ENCODE data around the gene IQSEC3. TPM values are rescaled to one million over a fixed set of nuclear protein-coding genes. Genes with fewer than 3 reads are reported as not detected.

The IQSEC3 gene
- total RNA-seq, 1 experiment from 2014 or later = not detected

DNA sequence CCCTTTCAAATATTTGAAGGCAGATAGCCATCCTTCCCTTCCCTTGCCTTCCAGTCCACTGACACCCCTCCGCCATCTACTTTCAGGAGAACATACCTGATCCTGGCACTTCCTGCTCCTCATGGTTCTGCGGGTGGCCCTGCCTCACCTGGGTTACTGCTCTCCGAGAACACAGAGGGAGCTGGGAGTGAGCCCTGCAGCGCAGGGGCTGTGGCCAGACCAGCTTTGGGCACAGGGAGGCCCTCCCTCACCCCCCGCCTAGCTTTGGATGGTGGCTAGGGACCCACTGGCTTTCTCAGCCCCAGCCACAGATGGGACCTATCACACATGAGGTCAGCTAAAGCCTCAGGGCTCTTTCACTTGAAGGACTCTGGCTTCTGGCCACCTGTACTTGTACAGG, 12.4 kb downstream of the IQSEC3 start:
- no peak for DNase-seq (ENCODE audit: low read depth)

- no peak for DNase-seq (ENCODE audit: low read depth)
Measured at GRCh38 chr12:80681-81190, 14.2 kb downstream of the IQSEC3 start.

DNA sequence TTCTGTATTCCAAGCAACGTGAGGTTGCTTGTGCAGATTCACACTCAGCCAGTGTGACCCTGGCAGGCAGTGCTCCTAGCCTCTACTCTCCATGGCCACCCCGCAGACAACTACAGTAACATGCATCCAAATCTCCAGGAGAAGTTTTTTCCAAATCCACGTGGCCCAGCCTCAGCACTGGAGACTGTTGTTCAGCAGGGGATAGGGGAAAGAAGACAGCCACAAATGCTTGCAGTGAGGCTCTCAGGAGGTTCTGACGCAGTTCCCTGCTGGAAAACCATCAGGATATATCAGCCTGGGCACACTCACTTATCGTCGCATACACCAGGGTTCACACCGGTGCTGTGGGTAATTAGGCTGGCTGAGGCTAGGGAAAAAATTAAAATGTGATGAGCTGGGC, 16.2 kb downstream of the IQSEC3 start:
- no peak for DNase-seq (ENCODE audit: low read depth)

DNA sequence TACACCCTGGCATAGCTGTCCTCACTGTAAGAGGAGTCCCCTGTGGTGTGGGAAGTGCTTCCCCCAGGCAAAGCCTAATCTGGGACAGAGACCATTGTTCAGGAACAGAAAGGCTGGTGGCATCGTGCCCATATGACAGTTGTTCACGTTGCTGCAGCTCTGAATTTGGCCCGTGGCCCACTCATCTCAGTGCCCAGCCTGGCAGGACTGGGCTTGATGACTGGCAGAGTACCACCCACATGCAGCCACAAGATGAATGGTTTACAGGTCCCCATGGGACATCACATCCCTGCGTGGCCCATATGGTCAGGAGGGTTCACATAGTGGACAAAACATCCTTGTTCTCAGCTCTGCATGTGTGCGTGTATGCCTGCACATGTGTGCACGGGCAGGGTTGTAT, 17.5 kb downstream of the IQSEC3 start:
- no peak for DNase-seq (ENCODE audit: low read depth)

DNA sequence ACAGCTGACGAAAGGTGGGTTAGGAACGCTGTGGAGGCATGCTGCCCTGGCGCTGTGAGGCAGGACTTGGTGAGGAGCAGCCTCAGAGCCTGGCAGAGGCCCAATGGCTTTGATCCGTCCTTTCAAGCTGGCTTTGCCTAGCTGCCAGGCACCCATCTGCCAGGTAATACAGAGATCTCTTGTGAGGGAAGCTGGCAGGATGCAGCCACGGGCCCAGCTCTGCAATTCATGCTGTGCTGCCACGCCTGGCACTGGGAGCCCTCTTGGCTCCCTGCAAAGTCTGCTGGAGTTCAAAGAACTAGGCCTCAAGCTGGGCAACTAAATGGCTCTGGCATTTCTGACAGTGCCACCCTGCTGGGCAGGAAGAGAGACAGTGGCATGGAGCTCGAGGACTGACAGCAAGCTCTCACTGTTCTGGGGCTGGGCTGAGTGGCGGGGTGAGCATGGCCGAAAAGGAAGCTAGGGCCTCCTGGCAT, 18.7 kb downstream of the IQSEC3 start:
- no peak for DNase-seq (ENCODE audit: low read depth)

DNA sequence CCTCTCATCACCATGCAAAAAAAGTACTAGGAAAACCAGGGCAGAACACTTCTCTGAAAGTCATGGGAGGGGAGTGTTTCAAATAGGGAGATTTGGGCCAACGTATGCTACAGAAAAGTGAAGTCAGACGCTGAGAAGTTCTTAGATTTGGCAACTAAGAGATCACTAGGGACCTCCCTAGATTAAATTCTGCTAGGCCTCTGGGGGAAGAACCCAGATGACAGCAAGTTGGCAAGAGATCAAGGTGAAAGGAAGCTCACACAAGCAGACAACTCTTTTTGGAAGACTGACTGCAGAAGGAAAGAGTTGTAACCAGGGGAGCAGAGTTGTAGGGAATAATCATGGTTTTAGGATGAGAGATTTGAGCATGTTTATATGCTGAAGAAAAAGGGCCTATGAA, 20.7 kb downstream of the IQSEC3 start:
- no peak for DNase-seq (ENCODE audit: low read depth)

- DNase-seq (ENCODE audit: low read depth) = no peak
Measured at GRCh38 chr12:87856-88255, 21.3 kb downstream of the IQSEC3 start.

DNA sequence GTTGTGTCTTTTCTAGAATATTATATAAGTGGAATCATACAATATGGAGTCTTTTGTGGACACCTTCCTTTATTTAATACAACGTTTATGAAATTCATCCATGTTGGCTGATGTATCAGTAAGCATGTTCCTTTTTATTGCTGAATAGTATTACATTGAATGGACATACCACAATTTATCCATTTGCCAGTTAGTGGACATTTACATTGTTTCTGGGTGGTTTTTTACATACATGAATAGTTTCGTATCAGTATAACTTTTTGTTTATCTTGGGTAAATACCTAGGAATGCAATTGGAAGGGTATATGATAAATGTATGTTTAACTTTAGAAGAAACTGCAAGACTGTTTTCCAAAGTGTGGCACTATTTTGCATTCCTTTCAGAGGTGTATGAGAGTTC, 23.1 kb downstream of the IQSEC3 start:
- DNase-seq (ENCODE audit: low read depth) = no peak

DNA sequence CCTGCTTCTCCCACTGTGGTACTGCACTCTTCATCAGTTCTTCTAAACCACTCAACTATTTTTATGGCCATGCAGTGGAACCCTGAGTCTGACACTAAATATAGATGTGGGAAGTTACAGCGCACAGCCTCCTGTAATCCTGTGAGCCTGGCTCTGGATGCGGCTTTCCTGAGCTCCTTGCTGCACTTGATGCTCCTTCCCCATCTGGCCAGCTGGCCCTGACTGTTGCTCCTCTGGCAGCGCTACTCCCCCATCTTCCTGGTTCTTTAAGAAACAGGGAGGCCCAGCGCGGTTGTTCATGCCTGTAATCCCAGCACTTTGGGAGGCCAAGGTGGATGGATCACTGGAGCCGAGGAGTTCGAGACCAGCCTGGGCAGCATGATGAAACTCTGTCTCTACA, 24.6 kb downstream of the IQSEC3 start:
- no peak for DNase-seq (ENCODE audit: low read depth)

GRCh38 chr12:93266-94005, 26.9 kb downstream of the IQSEC3 start:
- DNase-seq (ENCODE audit: low read depth) = no peak

DNA sequence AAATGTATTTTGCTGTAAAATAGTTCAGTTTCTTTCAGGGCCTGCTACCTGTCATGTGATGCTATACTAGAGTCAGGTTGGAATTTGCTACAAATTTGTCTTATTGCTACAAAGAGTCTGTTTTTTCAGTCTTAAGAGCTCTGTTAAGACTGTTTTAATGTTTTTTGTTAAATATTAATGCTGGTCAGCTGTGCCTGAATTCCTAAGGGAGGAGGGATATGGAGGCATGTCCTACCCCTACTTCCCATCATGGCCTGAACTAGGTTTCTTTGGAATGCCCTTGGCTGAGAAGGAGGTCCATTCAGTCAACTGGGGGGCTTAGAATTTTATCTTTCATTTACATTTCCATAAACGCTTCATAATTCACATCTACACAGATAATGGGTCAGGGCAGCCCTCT, 30.0 kb downstream of the IQSEC3 start:
- DNase-seq (ENCODE audit: low read depth) = no peak

- no peak for DNase-seq (ENCODE audit: low read depth)
Measured at GRCh38 chr12:98924-99352, 32.4 kb downstream of the IQSEC3 start.

DNA sequence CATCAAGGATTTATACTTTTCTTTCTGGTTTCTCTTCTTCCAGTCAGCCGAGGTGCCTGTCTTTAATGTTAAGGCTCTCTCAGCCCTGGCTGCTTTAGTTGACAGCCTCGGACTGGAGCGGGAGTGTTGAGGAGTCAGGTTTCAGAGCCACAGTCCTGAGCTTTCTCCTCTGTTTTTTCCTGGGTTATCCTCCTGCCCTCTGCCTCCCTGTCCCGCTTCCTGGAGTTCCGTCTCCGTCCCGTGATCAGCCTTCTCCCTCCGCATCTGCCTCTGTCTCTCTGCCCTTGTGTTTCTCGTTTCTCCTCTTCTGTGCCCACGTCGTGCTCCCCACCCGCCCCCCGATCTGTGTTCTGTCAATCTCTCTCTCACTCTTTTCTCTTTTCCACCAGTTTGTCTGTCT, 33.0 kb downstream of the IQSEC3 start:
- DNase-seq (ENCODE audit: low read depth) = no peak

DNA sequence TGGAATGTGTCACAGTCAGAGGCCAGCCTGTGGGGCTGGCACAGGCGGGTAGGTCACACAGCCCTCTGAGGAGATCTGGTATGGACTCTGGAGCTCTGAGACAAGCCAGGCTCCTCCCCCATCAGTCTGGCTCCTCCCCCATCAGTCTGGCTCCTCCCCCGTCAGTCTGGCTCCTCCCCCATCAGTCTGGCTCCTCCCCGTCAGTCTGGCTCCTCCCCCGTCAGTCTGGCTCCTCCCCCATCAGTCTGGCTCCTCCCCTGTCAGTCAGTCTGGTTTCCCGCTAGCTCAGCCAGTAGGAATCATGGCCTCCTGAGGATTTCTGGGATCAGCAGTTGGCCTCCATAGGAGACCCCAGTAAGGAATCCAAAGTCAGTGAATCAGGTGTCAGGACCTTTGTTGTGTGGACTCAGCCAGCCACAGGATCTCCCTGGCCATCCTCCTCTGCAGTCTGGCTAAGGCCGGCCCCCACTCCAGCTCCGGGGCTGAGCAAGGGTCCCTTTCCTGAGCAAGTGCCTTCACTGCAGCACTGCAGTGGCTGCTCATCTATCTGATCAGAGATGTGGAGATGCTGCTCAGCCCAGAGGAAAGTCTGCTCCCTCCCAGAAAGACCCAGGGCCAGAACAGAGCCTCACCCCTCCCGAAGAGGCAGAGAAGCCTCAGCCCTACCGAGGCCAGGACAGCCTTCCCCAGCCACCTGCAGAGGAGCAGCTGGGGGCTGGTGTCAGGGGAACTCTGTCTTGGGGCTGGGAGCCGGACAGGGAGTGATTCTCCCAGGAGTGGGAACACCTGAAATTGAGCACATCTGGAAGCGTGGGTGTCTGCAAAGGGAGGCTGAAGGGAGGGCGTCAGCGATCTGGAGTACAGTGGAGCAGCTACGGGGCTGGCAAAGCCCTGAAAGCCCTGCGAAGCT, 35.7 kb downstream of the IQSEC3 start:
- no peak for DNase-seq (ENCODE audit: low read depth)

- no peak for DNase-seq (ENCODE audit: low read depth)
Measured at GRCh38 chr12:102879-103168, 36.3 kb downstream of the IQSEC3 start.

- no peak for DNase-seq (ENCODE audit: low read depth)
Measured at GRCh38 chr12:103169-103981, 36.8 kb downstream of the IQSEC3 start.

GRCh38 chr12:104551-105081, 38.0 kb downstream of the IQSEC3 start:
- no peak for DNase-seq (ENCODE audit: low read depth)

DNA sequence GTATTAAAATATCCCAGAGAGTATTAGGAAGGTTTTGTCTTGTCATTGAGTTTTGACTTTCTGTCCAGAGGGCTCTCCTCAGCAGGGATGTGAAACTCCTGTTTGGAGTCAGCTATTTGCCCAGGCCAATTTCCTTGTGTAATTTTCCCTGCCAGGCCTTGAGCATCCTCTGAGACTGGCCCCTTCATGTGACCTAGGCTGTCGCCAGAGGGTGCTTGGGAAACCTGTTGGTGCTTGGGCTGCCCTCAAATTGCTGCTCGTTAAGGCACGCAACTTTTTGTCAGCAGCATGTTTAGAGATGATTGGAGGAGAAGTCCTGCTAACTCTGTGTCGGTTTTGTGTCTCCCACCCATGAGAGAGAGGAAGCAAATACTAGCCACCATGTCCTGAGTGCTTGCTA, 39.1 kb downstream of the IQSEC3 start:
- no peak for DNase-seq (ENCODE audit: low read depth)

DNA sequence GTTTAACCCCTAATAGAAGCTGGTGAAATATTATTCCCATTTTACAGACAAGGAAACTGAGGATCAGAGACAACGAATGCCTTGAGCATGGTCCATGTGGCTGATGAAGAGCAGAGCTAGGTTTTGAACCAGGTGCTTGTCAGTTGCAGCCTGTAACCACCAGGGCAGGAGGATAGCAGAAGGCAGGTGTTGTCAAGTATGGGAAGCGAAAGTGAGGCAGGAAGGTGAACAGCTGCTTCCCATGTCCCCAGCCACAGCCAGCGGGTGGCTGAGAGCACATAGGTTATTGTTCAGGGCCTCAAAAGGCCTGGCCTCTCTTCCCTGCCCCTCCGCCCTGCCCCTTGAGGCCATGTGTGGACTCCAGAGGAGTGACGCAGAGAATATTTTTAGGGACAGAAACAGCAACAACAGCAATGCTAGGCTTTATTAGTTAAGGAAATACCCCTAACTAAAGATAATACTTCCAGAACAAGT, 39.6 kb downstream of the IQSEC3 start:
- DNase-seq (ENCODE audit: low read depth) = no peak

DNA sequence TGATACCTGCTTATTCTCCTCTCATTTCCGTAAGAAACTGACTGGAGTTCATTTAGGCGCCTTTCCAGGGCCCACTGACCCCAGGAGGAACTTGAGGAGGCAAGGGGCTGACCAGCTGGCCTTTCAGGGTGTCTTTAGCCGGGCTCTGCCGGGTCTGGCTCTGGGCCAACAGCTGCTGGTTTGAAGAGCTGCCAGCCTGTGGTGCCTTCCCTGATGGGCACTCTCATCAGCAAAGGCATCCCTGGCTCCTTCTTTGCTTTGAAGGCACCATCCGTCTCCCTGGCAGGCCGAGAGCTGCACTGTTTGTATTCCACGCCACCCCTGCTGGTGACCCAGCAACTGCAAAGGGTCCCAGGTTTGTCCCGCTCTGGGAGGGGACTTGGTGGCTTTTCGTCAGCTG, 42.0 kb downstream of the IQSEC3 start:
- DNase-seq (ENCODE audit: low read depth) = no peak

DNA sequence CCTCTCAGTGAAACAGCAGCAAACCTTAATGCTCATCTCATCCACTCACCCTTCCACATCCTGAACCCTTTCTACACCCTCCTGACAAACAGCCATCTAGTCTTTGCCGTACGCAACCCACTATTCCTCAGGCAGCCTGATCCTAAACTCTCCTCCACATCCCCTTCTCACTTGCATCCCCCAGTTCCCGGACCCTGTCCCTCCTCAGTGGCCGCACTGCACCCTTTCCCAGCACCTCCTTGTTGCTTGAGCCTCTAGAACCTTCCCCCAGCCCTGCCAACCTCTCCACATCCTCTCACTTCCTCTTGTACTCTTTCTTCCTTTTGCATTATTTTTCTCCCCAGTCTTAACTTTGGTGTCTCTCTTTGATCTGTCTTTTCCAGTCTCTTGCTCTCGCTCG, 42.9 kb downstream of the IQSEC3 start:
- no peak for DNase-seq (ENCODE audit: low read depth)

All from HT1080 (cell line).